Kidney epithelial cell (primary cell): ENCODE results near the gene UBE2Q1. TPM values are rescaled to one million over a fixed set of nuclear protein-coding genes. Genes with fewer than 3 reads are reported as not detected.

Source experiments
- DNase-seq: peaks from one replicate; pipeline ENCODE4 v3.0.0-alpha.2; 2010; ENCODE audit warnings: low read depth
- H3K27me3 ChIP-seq: 2 replicates; pipeline ENCODE4 v1.6.0; 2011; ENCODE audit warnings: low read length; ENCODE audit not compliant: control insufficient read depth, insufficient read depth
- H3K36me3 ChIP-seq: 2 replicates; pipeline ENCODE4 v1.5.1; 2011; ENCODE audit warnings: low read length; ENCODE audit not compliant: control insufficient read depth, insufficient read depth
- H3K4me3 ChIP-seq: 2 replicates; pipeline ENCODE4 v1.5.1; 2011; ENCODE audit warnings: low read depth, mild to moderate bottlenecking, control low read depth, low read length
- total RNA-seq: library from RNA; depleted of rRNA; stranded (reverse); fragments of >200 nt; gene quantifications from 2 replicates; pipeline ENCODE4 v1.2.3, GENCODE V29; 2015
- TF ChIP-seq, protein P1 (sequence below): IDR thresholded peaks from 2 replicates; pipeline ENCODE4 v1.5.1; 2011; ENCODE audit warnings: mild to moderate bottlenecking, moderate library complexity, low read length, control low read depth, inconsistent platforms; ENCODE audit not compliant: insufficient read depth, poor library complexity, severe bottlenecking

Gene UBE2Q1
- total RNA-seq, 1 donor from 2014 or later, result 42.7 TPM

- H3K36me3 ChIP-seq, result peaks cover 8% of the 10 kb centered on the region
- TF ChIP-seq, protein P1, sequence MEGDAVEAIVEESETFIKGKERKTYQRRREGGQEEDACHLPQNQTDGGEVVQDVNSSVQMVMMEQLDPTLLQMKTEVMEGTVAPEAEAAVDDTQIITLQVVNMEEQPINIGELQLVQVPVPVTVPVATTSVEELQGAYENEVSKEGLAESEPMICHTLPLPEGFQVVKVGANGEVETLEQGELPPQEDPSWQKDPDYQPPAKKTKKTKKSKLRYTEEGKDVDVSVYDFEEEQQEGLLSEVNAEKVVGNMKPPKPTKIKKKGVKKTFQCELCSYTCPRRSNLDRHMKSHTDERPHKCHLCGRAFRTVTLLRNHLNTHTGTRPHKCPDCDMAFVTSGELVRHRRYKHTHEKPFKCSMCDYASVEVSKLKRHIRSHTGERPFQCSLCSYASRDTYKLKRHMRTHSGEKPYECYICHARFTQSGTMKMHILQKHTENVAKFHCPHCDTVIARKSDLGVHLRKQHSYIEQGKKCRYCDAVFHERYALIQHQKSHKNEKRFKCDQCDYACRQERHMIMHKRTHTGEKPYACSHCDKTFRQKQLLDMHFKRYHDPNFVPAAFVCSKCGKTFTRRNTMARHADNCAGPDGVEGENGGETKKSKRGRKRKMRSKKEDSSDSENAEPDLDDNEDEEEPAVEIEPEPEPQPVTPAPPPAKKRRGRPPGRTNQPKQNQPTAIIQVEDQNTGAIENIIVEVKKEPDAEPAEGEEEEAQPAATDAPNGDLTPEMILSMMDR, result no peak
- H3K27me3 ChIP-seq, result no peaks in the 10 kb centered on the region
- no peak overlapping the region for H3K4me3 ChIP-seq
- DNase-seq, result no peak
These were observed 41.2 kb upstream of the UBE2Q1 start for GRCh38 chr1:154599658-154600057.

- DNase-seq, result no peak
- Histone ChIP-seq H3K4me3 (no peak overlapping the region), H3K36me3 (peaks cover 8% of the 10 kb centered on the region), H3K27me3 (no peaks in the 10 kb centered on the region)
- TF ChIP-seq, protein P1, result no peak
These were observed 40.6 kb upstream of the UBE2Q1 start for GRCh38 chr1:154598871-154599635.

DNA sequence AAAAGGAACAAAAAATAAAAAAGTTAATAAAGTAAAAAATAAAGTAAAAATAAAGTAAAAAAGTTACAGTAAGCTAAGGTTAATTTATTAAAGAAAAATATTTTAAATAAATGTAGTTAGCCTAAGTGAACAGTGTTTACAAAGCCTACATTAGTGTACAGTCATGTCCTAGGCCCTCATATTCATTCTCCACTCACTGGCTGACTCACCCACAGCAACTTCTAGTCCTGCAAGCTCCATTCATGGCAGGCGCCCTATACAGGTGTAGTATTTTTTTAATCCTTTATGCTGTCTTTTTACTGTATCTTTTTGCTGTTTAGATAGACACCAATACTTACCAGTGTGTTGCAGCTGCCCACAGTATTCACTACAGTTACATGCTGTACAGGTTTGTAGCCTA, 37.2 kb upstream of the UBE2Q1 start:
- no peak overlapping the region for H3K4me3 ChIP-seq
- H3K36me3 ChIP-seq, result peaks cover 4% of the 10 kb centered on the region
- no peak for DNase-seq
- no peaks in the 10 kb centered on the region for H3K27me3 ChIP-seq
- TF ChIP-seq, protein P1, result no peak

GRCh38 chr1:154594811-154595210, 36.3 kb upstream of the UBE2Q1 start:
- TF ChIP-seq, protein P1, result no peak
- Histone ChIP-seq H3K4me3 (no peak overlapping the region), H3K27me3 (no peaks in the 10 kb centered on the region), H3K36me3 (peaks cover 5% of the 10 kb centered on the region)
- DNase-seq, result no peak

DNA sequence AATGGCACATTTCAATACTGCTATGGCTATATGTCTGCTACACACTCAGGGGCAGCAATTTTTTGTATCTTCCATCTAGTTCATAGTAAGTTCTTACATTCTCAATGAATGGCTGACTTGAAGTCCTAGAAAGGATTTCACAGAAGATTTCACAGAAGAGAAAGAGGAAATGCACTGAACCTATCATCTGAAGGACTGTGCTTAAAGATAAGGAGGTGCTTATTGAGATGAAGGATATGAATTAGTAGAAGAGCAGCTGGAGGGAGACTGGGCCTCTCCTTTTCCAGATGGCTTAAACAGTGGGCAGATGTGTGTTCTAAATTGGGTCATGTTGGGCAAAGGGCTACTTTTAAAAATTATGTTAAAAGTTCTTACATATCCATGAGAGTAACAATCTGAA, 34.9 kb upstream of the UBE2Q1 start:
- Histone ChIP-seq H3K27me3 (no peaks in the 10 kb centered on the region), H3K36me3 (peaks cover 6% of the 10 kb centered on the region), H3K4me3 (no peak overlapping the region)
- DNase-seq, result no peak
- TF ChIP-seq, protein P1, result no peak

- no peak overlapping the region for H3K4me3 ChIP-seq
- TF ChIP-seq, protein P1, result no peak
- H3K27me3 ChIP-seq, result no peaks in the 10 kb centered on the region
- H3K36me3 ChIP-seq, result peaks cover 6% of the 10 kb centered on the region
- no peak for DNase-seq
These were observed 32.7 kb upstream of the UBE2Q1 start for GRCh38 chr1:154591206-154591605.
